Measurements from ENCODE around the gene C21orf91.

- TF ChIP-seq, protein P1, sequence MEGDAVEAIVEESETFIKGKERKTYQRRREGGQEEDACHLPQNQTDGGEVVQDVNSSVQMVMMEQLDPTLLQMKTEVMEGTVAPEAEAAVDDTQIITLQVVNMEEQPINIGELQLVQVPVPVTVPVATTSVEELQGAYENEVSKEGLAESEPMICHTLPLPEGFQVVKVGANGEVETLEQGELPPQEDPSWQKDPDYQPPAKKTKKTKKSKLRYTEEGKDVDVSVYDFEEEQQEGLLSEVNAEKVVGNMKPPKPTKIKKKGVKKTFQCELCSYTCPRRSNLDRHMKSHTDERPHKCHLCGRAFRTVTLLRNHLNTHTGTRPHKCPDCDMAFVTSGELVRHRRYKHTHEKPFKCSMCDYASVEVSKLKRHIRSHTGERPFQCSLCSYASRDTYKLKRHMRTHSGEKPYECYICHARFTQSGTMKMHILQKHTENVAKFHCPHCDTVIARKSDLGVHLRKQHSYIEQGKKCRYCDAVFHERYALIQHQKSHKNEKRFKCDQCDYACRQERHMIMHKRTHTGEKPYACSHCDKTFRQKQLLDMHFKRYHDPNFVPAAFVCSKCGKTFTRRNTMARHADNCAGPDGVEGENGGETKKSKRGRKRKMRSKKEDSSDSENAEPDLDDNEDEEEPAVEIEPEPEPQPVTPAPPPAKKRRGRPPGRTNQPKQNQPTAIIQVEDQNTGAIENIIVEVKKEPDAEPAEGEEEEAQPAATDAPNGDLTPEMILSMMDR (IDR thresholded peaks at IDR 0.05), result no peak
- no peak for TF ChIP-seq ZFX (IDR thresholded peaks at IDR 0.05; ENCODE audit: borderline replicate concordance)
Measured at GRCh38 chr21:17757671-17758070, 61.5 kb downstream of the C21orf91 start.

Data from 22Rv1 (cell line).